HL-60 (cell line): ENCODE measurements around the gene ACP6.
A peak's percentile ranks its signal among the peaks of the same experiment; 100 is the strongest.

Experiments used
- CTCF ChIP-seq: IDR thresholded peaks from one replicate; pipeline ENCODE4 v1.5.1; 2011; ENCODE audit warnings: low read length, control low read depth, inconsistent platforms; ENCODE audit not compliant: insufficient read depth
- GABPA ChIP-seq: IDR thresholded peaks from 2 replicates; pipeline ENCODE4 v1.6.1; 2012; ENCODE audit warnings: low read depth
- POLR2AphosphoS5 ChIP-seq: IDR thresholded peaks from 2 replicates; pipeline ENCODE4 v1.6.1; 2012; ENCODE audit warnings: low read depth
- REST ChIP-seq: IDR thresholded peaks from 2 replicates; pipeline ENCODE4 v1.6.1; 2012; ENCODE audit warnings: low read depth; ENCODE audit not compliant: insufficient replicate concordance
- SPI1 ChIP-seq: IDR thresholded peaks from 2 replicates; pipeline ENCODE4 v1.6.1; 2012; ENCODE audit warnings: low read depth, mild to moderate bottlenecking, borderline replicate concordance

- TF ChIP-seq CTCF (peak; percentile 81), POLR2AphosphoS5 (no peak), REST (no peak), SPI1 (no peak), GABPA (no peak)
Measured at GRCh38 chr1:147700042-147701006, 30.0 kb upstream of the ACP6 start.
